IMR-90 (cell line): ENCODE results near the gene SEC22B. TPM values are rescaled to one million over a fixed set of nuclear protein-coding genes. Genes with fewer than 3 reads are reported as not detected.
"Not testable (repeated sequence)": the region's sequence is repeated elsewhere in the genome, so short reads cannot be mapped to it uniquely, and the experiment has no call there.

ENCODE experiments used
- ATAC-seq: fragments of 200-7000 bp; cut with Tn5 transposase; 2 replicates; pipeline ENCODE4 v1.9.1; 2020; ENCODE audit warnings: low read depth, mild to moderate bottlenecking, moderate library complexity
- BruUV-seq: library from RNA; stranded (reverse); fragments of 400-500 nt; replicated peaks from 2 replicates; lab custom pipeline; 2021; lab: Mats Ljungman, UMichigan
- CTCF ChIA-PET: fragments of 300-600 bp; formaldehyde crosslinking; extraction: SDS; loops from one replicate; lab custom pipeline; 2021; ENCODE audit warnings: antibody characterized with exemption; lab: Yijun Ruan, JAX
- POLR2A ChIA-PET: fragments of 300-600 bp; sonication (Branson Sonifier 250); formaldehyde crosslinking; loops from one replicate; lab custom pipeline; 2022; ENCODE audit warnings: antibody characterized with exemption; ENCODE audit not compliant: unreplicated experiment; lab: Charles Lee
- DNase-seq: peaks from one replicate; pipeline ENCODE4 v3.0.0; 2013
- H2AFZ ChIP-seq: replicated peaks from 2 replicates; pipeline ENCODE3; 2013; ENCODE audit warnings: low read length, mild to moderate bottlenecking; ENCODE audit not compliant: poor library complexity
- H2AK5ac ChIP-seq: 2 replicates; pipeline ENCODE4 v1.6.1; 2013; ENCODE audit warnings: low read depth, low read length, inconsistent platforms
- H2AK9ac ChIP-seq: replicated peaks from 2 replicates; pipeline ENCODE3; 2013; ENCODE audit warnings: mild to moderate bottlenecking, low read depth, low read length, moderate library complexity; ENCODE audit not compliant: poor library complexity
- H2BK120ac ChIP-seq: 2 replicates; pipeline ENCODE4 v1.6.1; 2013; ENCODE audit warnings: low read depth, low read length, inconsistent platforms
- H2BK15ac ChIP-seq: 3 replicates; pipeline ENCODE4 v1.6.1; 2013; ENCODE audit warnings: low read depth, low read length, inconsistent platforms
- H2BK20ac ChIP-seq: 2 replicates; pipeline ENCODE4 v1.6.1; 2013; ENCODE audit warnings: low read depth, mild to moderate bottlenecking, inconsistent platforms, low read length, moderate library complexity
- H2BK5ac ChIP-seq: 2 replicates; pipeline ENCODE4 v1.6.1; 2013; ENCODE audit warnings: mild to moderate bottlenecking, low read depth, low read length, inconsistent platforms; ENCODE audit not compliant: poor library complexity, severe bottlenecking
- H3K14ac ChIP-seq: replicated peaks from 2 replicates; pipeline ENCODE4 v1.6.1; 2013; ENCODE audit warnings: low read depth, low read length, inconsistent platforms
- H3K18ac ChIP-seq: 2 replicates; pipeline ENCODE4 v1.6.1; 2013; ENCODE audit warnings: low read depth, low read length, control low read depth
- H3K23ac ChIP-seq: 2 replicates; pipeline ENCODE4 v1.6.1; 2013; ENCODE audit warnings: low read depth, low read length, inconsistent platforms
- H3K27ac ChIP-seq: 2 replicates; pipeline ENCODE4 v1.5.1; 2013; ENCODE audit warnings: mild to moderate bottlenecking, control low read depth, low read length; ENCODE audit not compliant: insufficient read depth
- H3K27me3 ChIP-seq: 2 replicates; pipeline ENCODE4 v1.6.1; 2013; ENCODE audit warnings: low read length; ENCODE audit not compliant: control insufficient read depth, insufficient read depth
- H3K36me3 ChIP-seq: 2 replicates; pipeline ENCODE4 v1.6.1; 2013; ENCODE audit warnings: low read length, mixed read lengths; ENCODE audit not compliant: control insufficient read depth, insufficient read depth
- H3K4ac ChIP-seq: 2 replicates; pipeline ENCODE4 v1.6.1; 2013; ENCODE audit warnings: low read depth, low read length, inconsistent platforms
- H3K4me1 ChIP-seq: 2 replicates; pipeline ENCODE4 v1.6.1; 2013; ENCODE audit warnings: low read length, mixed read lengths; ENCODE audit not compliant: control insufficient read depth, insufficient read depth
- H3K4me2 ChIP-seq: 2 replicates; pipeline ENCODE4 v1.6.1; 2013; ENCODE audit warnings: low read depth, mild to moderate bottlenecking, control low read depth, low read length, moderate library complexity
- H3K4me3 ChIP-seq: 2 replicates; pipeline ENCODE4 v1.5.1; 2013; ENCODE audit warnings: low read depth, mild to moderate bottlenecking, control low read depth, low read length, moderate library complexity; ENCODE audit not compliant: insufficient read depth
- H3K56ac ChIP-seq: 2 replicates; pipeline ENCODE4 v1.6.1; 2013; ENCODE audit warnings: low read length, inconsistent platforms; ENCODE audit not compliant: insufficient read depth; ENCODE audit errors: extremely low read depth
- H3K79me1 ChIP-seq, 2 experiments: 2 replicates each; pipeline ENCODE4 v1.6.1; 2013; ENCODE audit warnings: low read length in 2 of 2, inconsistent platforms in 1 of 2, low read depth in 1 of 2
- H3K9ac ChIP-seq: 2 replicates; pipeline ENCODE4 v1.6.1; 2013; ENCODE audit warnings: low read depth, low read length, control low read depth
- H3K9me1 ChIP-seq: 2 replicates; pipeline ENCODE4 v1.6.1; 2013; ENCODE audit warnings: low read length, inconsistent platforms; ENCODE audit not compliant: insufficient read depth
- H3K9me3 ChIP-seq: 2 replicates; pipeline ENCODE4 v1.6.1; 2013; ENCODE audit warnings: low read length; ENCODE audit not compliant: control insufficient read depth, insufficient read depth
- H4K20me1 ChIP-seq: 2 replicates; pipeline ENCODE4 v1.6.1; 2013; ENCODE audit warnings: low read length, inconsistent platforms; ENCODE audit not compliant: insufficient read depth
- H4K5ac ChIP-seq: 2 replicates; pipeline ENCODE4 v1.6.1; 2013; ENCODE audit warnings: mild to moderate bottlenecking, low read depth, low read length, control low read depth
- H4K8ac ChIP-seq, 2 experiments: 2 replicates each; pipeline ENCODE4 v1.6.1; 2013; ENCODE audit warnings: low read depth in 2 of 2, low read length in 2 of 2, control low read depth in 1 of 2, inconsistent platforms in 1 of 2
- H4K91ac ChIP-seq: 2 replicates; pipeline ENCODE4 v1.6.1; 2013; ENCODE audit warnings: low read depth, low read length, inconsistent platforms; ENCODE audit not compliant: insufficient read depth
- dilution Hi-C: fragments of 300-500 bp; cut with HindIII; formaldehyde crosslinking; loops from one replicate; pipeline ENCODE4 v1.14.3; 2018; ENCODE audit warnings: low sequenced_read_pairs; ENCODE audit not compliant: unreplicated experiment
- in situ Hi-C: fragments of 300-500 bp; cut with MboI; formaldehyde crosslinking; loops from 3 replicates; pipeline ENCODE4 v1.14.3; 2019; ENCODE audit warnings: low sequenced_read_pairs, inconsistent platforms, mixed read lengths
- intact Hi-C: fragments of 100-400 bp; cut with micrococcal nuclease; formaldehyde crosslinking; loops from 2 replicates; pipeline ENCODE4 v1.10.0; 2022
- polyA plus RNA-seq, 3 experiments: library from polyadenylated mRNA; depleted of rRNA; stranded (reverse); fragments of >200 nt; gene quantifications; 2 replicates each; pipeline ENCODE4 v1.2.3, GENCODE V29; 2012; ENCODE audit warnings: low replicate concordance in 1 of 3
- total RNA-seq: library from RNA; depleted of rRNA; stranded (reverse); fragments of >200 nt; gene quantifications from 2 replicates; pipeline ENCODE4 v1.2.3, GENCODE V29; 2012

Gene SEC22B
- total and polyA plus RNA-seq, 2 of the 4 experiments (the other 2 are of a cell fraction), result 35.9 to 57.4 TPM

GRCh38 chr1:120149420-120150059, 26.8 kb downstream of the SEC22B start:
- H3K27me3 ChIP-seq, POLR2A ChIA-PET: not testable (repeated sequence)

More at GRCh38 chr1:120149420-120150059, 26.8 kb downstream of the SEC22B start:
- H3K56ac ChIP-seq, H2BK5ac ChIP-seq, H3K79me1 ChIP-seq, BruUV-seq, in situ Hi-C loops, H3K18ac ChIP-seq, H4K20me1 ChIP-seq, ATAC-seq, dilution Hi-C loops, H2AK9ac ChIP-seq, H3K4me3 ChIP-seq, H3K14ac ChIP-seq, H4K91ac ChIP-seq, DNase-seq, H3K9me3 ChIP-seq, H3K4me1 ChIP-seq, H3K9me1 ChIP-seq, H3K4me2 ChIP-seq, H2AK5ac ChIP-seq, H2BK20ac ChIP-seq, CTCF ChIA-PET, H3K4ac ChIP-seq, H2BK120ac ChIP-seq, H3K9ac ChIP-seq, H2AFZ ChIP-seq, H2BK15ac ChIP-seq, H4K8ac ChIP-seq, H3K36me3 ChIP-seq, H4K5ac ChIP-seq, H3K23ac ChIP-seq, H3K27ac ChIP-seq: not testable (repeated sequence)
- intact Hi-C loops, result loop anchor here (10.0 kb wide), 2 partner anchors 205 to 275 kb away; no protein-coding TSS in a partner anchor
